ENCODE data around the gene NUBP2.

DNA sequence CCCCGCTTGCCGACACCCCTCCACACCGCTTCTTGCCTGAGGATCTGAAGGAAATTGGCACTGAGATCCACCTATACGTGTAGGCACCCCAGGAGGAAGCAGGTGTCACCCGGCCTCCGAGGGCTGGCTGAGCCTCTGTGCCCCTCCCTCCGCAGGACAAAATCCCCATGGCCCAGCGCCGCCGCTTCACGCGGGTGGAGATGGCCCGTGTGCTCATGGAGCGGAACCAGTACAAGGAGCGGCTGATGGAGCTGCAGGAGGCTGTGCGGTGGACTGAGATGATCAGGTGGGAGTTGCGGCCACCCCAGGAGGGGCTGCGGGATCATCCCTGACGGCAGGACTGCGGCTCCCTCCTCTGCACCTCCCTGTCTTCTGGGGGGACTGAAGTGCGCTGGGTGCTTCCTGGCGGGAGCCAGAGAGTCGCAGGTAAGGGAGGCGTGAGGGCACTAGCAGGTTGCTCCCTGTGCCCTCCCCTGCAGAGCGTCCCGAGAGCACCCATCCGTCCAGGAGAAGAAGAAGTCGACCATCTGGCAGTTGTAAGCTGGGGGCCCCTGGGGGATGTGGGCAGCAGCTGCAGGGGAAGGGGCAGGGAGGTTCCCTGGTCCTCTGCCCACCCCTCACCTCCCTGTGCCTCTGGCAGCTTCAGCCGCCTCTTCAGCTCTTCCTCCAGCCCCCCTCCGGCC lies 20.4 kb upstream of the NUBP2 start:
- TF ChIP-seq, protein P1, sequence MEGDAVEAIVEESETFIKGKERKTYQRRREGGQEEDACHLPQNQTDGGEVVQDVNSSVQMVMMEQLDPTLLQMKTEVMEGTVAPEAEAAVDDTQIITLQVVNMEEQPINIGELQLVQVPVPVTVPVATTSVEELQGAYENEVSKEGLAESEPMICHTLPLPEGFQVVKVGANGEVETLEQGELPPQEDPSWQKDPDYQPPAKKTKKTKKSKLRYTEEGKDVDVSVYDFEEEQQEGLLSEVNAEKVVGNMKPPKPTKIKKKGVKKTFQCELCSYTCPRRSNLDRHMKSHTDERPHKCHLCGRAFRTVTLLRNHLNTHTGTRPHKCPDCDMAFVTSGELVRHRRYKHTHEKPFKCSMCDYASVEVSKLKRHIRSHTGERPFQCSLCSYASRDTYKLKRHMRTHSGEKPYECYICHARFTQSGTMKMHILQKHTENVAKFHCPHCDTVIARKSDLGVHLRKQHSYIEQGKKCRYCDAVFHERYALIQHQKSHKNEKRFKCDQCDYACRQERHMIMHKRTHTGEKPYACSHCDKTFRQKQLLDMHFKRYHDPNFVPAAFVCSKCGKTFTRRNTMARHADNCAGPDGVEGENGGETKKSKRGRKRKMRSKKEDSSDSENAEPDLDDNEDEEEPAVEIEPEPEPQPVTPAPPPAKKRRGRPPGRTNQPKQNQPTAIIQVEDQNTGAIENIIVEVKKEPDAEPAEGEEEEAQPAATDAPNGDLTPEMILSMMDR (IDR thresholded peaks at IDR 0.05 in 2 of 3, conservative IDR thresholded peaks at IDR 0.05 in 1 of 3; ENCODE audit: borderline replicate concordance in 1 of 3, insufficient read depth in 1 of 3, low read depth in 2 of 3, low read length in 2 of 3), result no peak
- no peak for TF ChIP-seq POLR2A (IDR thresholded peaks at IDR 0.05; ENCODE audit: borderline replicate concordance, extremely low read depth, insufficient read depth, insufficient read length)
